GM12878 (cell line): Measurements from ENCODE around the gene ATXN1. TPM values are rescaled to one million over a fixed set of nuclear protein-coding genes. Genes with fewer than 3 reads are reported as not detected.

Experiments
- ASH2L ChIP-seq: fragments of 300-600, 200-600 bp; sonication (generic); IDR thresholded peaks from 2 replicates; pipeline ENCODE4 v1.6.1; 2017; ENCODE audit warnings: low read depth, mild to moderate bottlenecking, borderline replicate concordance
- ATF7 ChIP-seq: fragments of 450-650 bp; IDR thresholded peaks from 2 replicates; pipeline ENCODE4 v1.6.1; 2016; ENCODE audit warnings: low read depth, mild to moderate bottlenecking
- BACH1 ChIP-seq: fragments of 450-650 bp; IDR thresholded peaks from 2 replicates; pipeline ENCODE4 v1.6.1; 2017; ENCODE audit warnings: mild to moderate bottlenecking, borderline replicate concordance
- BCL3 ChIP-seq: IDR thresholded peaks from 2 replicates; pipeline ENCODE4 v1.6.1; 2011; ENCODE audit warnings: borderline replicate concordance, low read depth, mild to moderate bottlenecking, moderate library complexity, low read length; ENCODE audit not compliant: insufficient read depth, poor library complexity, severe bottlenecking
- BHLHE40 ChIP-seq, 2 experiments: fragments of 450-650 bp in 1 of 2; IDR thresholded peaks; 2 replicates each; pipeline ENCODE4 v1.6.1; 2011 to 2017; ENCODE audit warnings: low read depth in 2 of 2, borderline replicate concordance in 1 of 2, improper control_type of control experiment in 1 of 2, low read length in 1 of 2, mild to moderate bottlenecking in 1 of 2
- CBX5 ChIP-seq: sonication (generic); IDR thresholded peaks from 2 replicates; pipeline ENCODE4 v1.6.1; 2016; ENCODE audit warnings: low read depth, moderate library complexity, mild to moderate bottlenecking, inconsistent platforms
- CREB1 ChIP-seq: IDR thresholded peaks from 2 replicates; pipeline ENCODE4 v1.6.1; 2012; ENCODE audit warnings: low read depth, mild to moderate bottlenecking, inconsistent platforms
- CREM ChIP-seq: IDR thresholded peaks from 2 replicates; pipeline ENCODE4 v1.6.1; 2014; ENCODE audit warnings: antibody characterized with exemption, low read depth
- DPF2 ChIP-seq: fragments of 450-650 bp; IDR thresholded peaks from 2 replicates; pipeline ENCODE4 v1.6.1; 2017; ENCODE audit warnings: mild to moderate bottlenecking
- JUNB ChIP-seq: IDR thresholded peaks from 2 replicates; pipeline ENCODE4 v1.6.1; 2016; ENCODE audit warnings: antibody characterized with exemption, mild to moderate bottlenecking
- JUND ChIP-seq: IDR thresholded peaks from 2 replicates; pipeline ENCODE4 v1.6.1; 2012; ENCODE audit warnings: low read depth, mild to moderate bottlenecking, low read length, improper control_type of control experiment, moderate library complexity
- MEF2A ChIP-seq: IDR thresholded peaks from 2 replicates; pipeline ENCODE4 v1.6.1; 2011; ENCODE audit warnings: low read depth, mild to moderate bottlenecking, low read length, moderate library complexity; ENCODE audit not compliant: insufficient read depth
- MEF2B ChIP-seq: fragments of 450-650 bp; IDR thresholded peaks from 2 replicates; pipeline ENCODE4 v1.6.1; 2018; ENCODE audit warnings: mild to moderate bottlenecking, moderate library complexity; ENCODE audit not compliant: partially characterized antibody, poor library complexity, severe bottlenecking
- MLLT1 ChIP-seq: fragments of 450-650 bp; IDR thresholded peaks from 2 replicates; pipeline ENCODE4 v1.6.1; 2016; ENCODE audit warnings: mild to moderate bottlenecking
- MTA2 ChIP-seq: fragments of 450-650 bp; IDR thresholded peaks from 2 replicates; pipeline ENCODE4 v1.6.1; 2016; ENCODE audit warnings: low read depth, mild to moderate bottlenecking, moderate library complexity
- MXI1 ChIP-seq: fragments of 150-350 bp; IDR thresholded peaks from 2 replicates; pipeline ENCODE4 v1.6.1; 2011; ENCODE audit warnings: low read depth, mild to moderate bottlenecking, inconsistent platforms, low read length, improper control_type of control experiment
- NBN ChIP-seq: fragments of 450-650 bp; IDR thresholded peaks from 2 replicates; pipeline ENCODE4 v1.6.1; 2016
- NFIC ChIP-seq: IDR thresholded peaks from 2 replicates; pipeline ENCODE4 v1.6.1; 2012; ENCODE audit warnings: low read depth, mild to moderate bottlenecking, inconsistent platforms, low read length, moderate library complexity
- PKNOX1 ChIP-seq: fragments of 450-650 bp; IDR thresholded peaks from 2 replicates; pipeline ENCODE4 v1.6.1; 2016; ENCODE audit warnings: mild to moderate bottlenecking
- POLR2A ChIP-seq: IDR thresholded peaks from 2 replicates; pipeline ENCODE4 v1.6.1; 2011; ENCODE audit warnings: low read depth, mild to moderate bottlenecking, low read length
- POU2F2 ChIP-seq: IDR thresholded peaks from 3 replicates; pipeline ENCODE4 v1.6.1; 2011; ENCODE audit warnings: low read depth, mild to moderate bottlenecking, low read length, borderline replicate concordance
- RUNX3 ChIP-seq: IDR thresholded peaks from 2 replicates; pipeline ENCODE4 v1.6.1; 2012; ENCODE audit warnings: low read length, inconsistent platforms
- SMARCA5 ChIP-seq: fragments of 450-650 bp; IDR thresholded peaks from 2 replicates; pipeline ENCODE4 v1.6.1; 2017; ENCODE audit warnings: mild to moderate bottlenecking
- SP1 ChIP-seq: IDR thresholded peaks from one replicate; pipeline ENCODE4 v1.6.1; 2011; ENCODE audit warnings: low read depth, low read length
- SREBF1 ChIP-seq: IDR thresholded peaks from 2 replicates; pipeline ENCODE4 v1.6.1; 2012; ENCODE audit warnings: mild to moderate bottlenecking, low read length
- SUZ12 ChIP-seq: fragments of 200-600 bp; sonication (generic); IDR thresholded peaks from one replicate; pipeline ENCODE4 v1.6.1; 2018; ENCODE audit warnings: antibody characterized with exemption, mild to moderate bottlenecking; ENCODE audit not compliant: unreplicated experiment
- TAF1 ChIP-seq: IDR thresholded peaks from 2 replicates; pipeline ENCODE4 v1.6.1; 2011; ENCODE audit warnings: mild to moderate bottlenecking, low read depth, low read length, borderline replicate concordance
- TCF7 ChIP-seq: IDR thresholded peaks from 2 replicates; pipeline ENCODE4 v1.6.1; 2014; ENCODE audit warnings: antibody characterized with exemption, borderline replicate concordance
- ZNF217 ChIP-seq: fragments of 450-650 bp; IDR thresholded peaks from 2 replicates; pipeline ENCODE4 v1.6.1; 2017; ENCODE audit warnings: antibody characterized with exemption, mild to moderate bottlenecking
- ZNF384 ChIP-seq: IDR thresholded peaks from 2 replicates; pipeline ENCODE4 v1.6.1; 2012; ENCODE audit warnings: low read depth, mild to moderate bottlenecking, low read length, improper control_type of control experiment, borderline replicate concordance
- polyA plus RNA-seq, 11 experiments: library from polyadenylated mRNA; depleted of rRNA in 4 of 11; unstranded in 6 of 11; stranded (reverse) in 5 of 11; fragments of >200 nt; fragmentation: Nextera tagmentation in 4 of 11; fragmentation: Illumina TruSeq in 1 of 11; extraction: Ambion mirVana in 4 of 11; extraction: Trizol in 1 of 11; gene quantifications; 1 replicate in 1 of 11; 2 replicates in 10 of 11; pipeline versions ENCODE4 v1.2.1 to v1.2.3, GENCODE V29; 2011 to 2016; ENCODE audit warnings: inconsistent platforms in 2 of 11, missing spikeins in 2 of 11, low read depth in 1 of 11
- total RNA-seq, 4 experiments: library from RNA; depleted of rRNA in 3 of 4; stranded (reverse); fragments of >200 nt in 3 of 4; fragmentation: Illumina TruSeq in 1 of 4; extraction: Trizol in 1 of 4; gene quantifications; 2 replicates each; pipeline versions ENCODE4 v1.2.1 to v1.2.3, GENCODE V29; 2013 to 2021

The ATXN1 gene
- total and polyA plus RNA-seq, 10 of the 15 experiments (the other 5 are each of a cell fraction or from before 2014, with no cell fraction given): 12.2 to 51.2 (median 20.5) TPM

- TF ChIP-seq DPF2 (peak; percentile 69), SMARCA5 (no peak), MXI1 (peak; percentile 30), RUNX3 (peak; percentile 85), BHLHE40 (IDR thresholded peaks at IDR 0.05; ENCODE audit: borderline replicate concordance in 1 of 2, low read depth in 2 of 2, low read length in 1 of 2) (peak; percentile 58 to 78), CREB1 (peak; percentile 35; the same call in 1 of the 2 replicates), SUZ12 (no peak), JUNB (peak; percentile 52), NBN (peak; percentile 59; the same call in 1 of the 2 replicates), TCF7 (no peak), POLR2A (0 out of 2 replicates have a peak, but pooled peaks have one; percentile 26), CREM (peak; percentile 20; the same call in 1 of the 2 replicates), MTA2 (peak; percentile 50), ZNF384 (peak; percentile 80), MLLT1 (peak; percentile 41; the same call in 1 of the 2 replicates), SREBF1 (no peak), TAF1 (no peak), BCL3 (no peak), MEF2B (peak; percentile 85), PKNOX1 (0 out of 2 replicates have a peak, but pooled peaks have one; percentile 14), CBX5 (0 out of 2 replicates have a peak, but pooled peaks have one; percentile 52), POU2F2 (peak; percentile 88; the same call in 1 of the 3 replicates), ASH2L (0 out of 2 replicates have a peak, but pooled peaks have one; percentile 15), BACH1 (no peak), ATF7 (peak; percentile 72), MEF2A (peak; percentile 89), NFIC (peak; percentile 76), SP1 (no peak), JUND (0 out of 2 replicates have a peak, but pooled peaks have one; percentile 45), ZNF217 (0 out of 2 replicates have a peak, but pooled peaks have one; percentile 59)
These were observed 441.3 kb downstream of the ATXN1 start (continued) for GRCh38 chr6:16319813-16320532.
